Measurements from ENCODE around the gene C16orf92.

DNA sequence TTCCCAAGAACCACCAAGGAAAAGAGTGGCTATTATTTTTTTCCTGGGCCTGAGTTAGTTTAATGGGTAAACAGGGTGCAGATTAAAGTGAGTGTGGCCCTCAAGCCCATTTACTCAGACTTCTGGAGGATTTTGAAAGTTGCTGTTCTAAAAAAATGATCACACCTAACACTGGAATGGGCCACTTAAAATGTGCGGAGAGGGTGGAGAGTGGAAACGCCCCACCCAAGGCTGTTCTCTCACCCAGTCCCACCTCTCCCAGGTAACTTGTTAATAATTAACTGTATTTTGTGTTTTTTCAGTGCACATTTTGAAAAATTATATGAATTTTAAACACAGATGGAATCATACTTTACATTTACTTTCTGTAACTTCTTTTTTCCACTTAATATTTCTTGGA lies 33.0 kb upstream of the C16orf92 start:
- TF ChIP-seq, protein P1, sequence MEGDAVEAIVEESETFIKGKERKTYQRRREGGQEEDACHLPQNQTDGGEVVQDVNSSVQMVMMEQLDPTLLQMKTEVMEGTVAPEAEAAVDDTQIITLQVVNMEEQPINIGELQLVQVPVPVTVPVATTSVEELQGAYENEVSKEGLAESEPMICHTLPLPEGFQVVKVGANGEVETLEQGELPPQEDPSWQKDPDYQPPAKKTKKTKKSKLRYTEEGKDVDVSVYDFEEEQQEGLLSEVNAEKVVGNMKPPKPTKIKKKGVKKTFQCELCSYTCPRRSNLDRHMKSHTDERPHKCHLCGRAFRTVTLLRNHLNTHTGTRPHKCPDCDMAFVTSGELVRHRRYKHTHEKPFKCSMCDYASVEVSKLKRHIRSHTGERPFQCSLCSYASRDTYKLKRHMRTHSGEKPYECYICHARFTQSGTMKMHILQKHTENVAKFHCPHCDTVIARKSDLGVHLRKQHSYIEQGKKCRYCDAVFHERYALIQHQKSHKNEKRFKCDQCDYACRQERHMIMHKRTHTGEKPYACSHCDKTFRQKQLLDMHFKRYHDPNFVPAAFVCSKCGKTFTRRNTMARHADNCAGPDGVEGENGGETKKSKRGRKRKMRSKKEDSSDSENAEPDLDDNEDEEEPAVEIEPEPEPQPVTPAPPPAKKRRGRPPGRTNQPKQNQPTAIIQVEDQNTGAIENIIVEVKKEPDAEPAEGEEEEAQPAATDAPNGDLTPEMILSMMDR (IDR thresholded peaks at IDR 0.05; ENCODE audit: extremely low read depth in 1 of 2, insufficient read depth in 1 of 2, low read depth in 1 of 2, low read length in 2 of 2): no peak
- no peak for TF ChIP-seq EZH2 (IDR thresholded peaks at IDR 0.05; ENCODE audit: borderline replicate concordance, low read depth, low read length, severe bottlenecking)
- TF ChIP-seq, protein P2, sequence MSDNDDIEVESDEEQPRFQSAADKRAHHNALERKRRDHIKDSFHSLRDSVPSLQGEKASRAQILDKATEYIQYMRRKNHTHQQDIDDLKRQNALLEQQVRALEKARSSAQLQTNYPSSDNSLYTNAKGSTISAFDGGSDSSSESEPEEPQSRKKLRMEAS (IDR thresholded peaks at IDR 0.05; ENCODE audit: insufficient read depth, insufficient read length): no peak
- TF ChIP-seq POLR2A (IDR thresholded peaks at IDR 0.05; ENCODE audit: low read depth, low read length): no peak
- no peak for TF ChIP-seq POLR2AphosphoS5 (IDR thresholded peaks at IDR 0.05; ENCODE audit: insufficient read depth, low read depth, low read length)
- TF ChIP-seq JUN (IDR thresholded peaks at IDR 0.05; ENCODE audit: borderline replicate concordance, insufficient read depth, insufficient read length, low read depth): no peak
- no peak for TF ChIP-seq MYC (IDR thresholded peaks at IDR 0.05; ENCODE audit: low read depth, low read length)
- TF ChIP-seq FOS (IDR thresholded peaks at IDR 0.05; ENCODE audit: borderline replicate concordance, insufficient read depth, low read length): no peak
- no peak for TF ChIP-seq GATA2 (IDR thresholded peaks at IDR 0.05; ENCODE audit: insufficient read depth, insufficient read length, low read depth, low read length)

Measured in endothelial cell of umbilical vein (primary cell).